Suprapubic skin (tissue), 4 donors: ENCODE measurements around the gene KBTBD12. TPM values are rescaled to one million over a fixed set of nuclear protein-coding genes. Genes with fewer than 3 reads are reported as not detected.

Source experiments
- DNase-seq, 2 donors: peaks; one replicate each; pipeline ENCODE4 v3.0.0-alpha.2; 2019; ENCODE audit warnings: low spot score in 2 of 2
- H3K27ac ChIP-seq: fragments of 200-600 bp; sonication (generic); one replicate; pipeline ENCODE4 v1.5.1; 2019
- H3K27me3 ChIP-seq: fragments of 200-600 bp; sonication (generic); one replicate; pipeline ENCODE4 v1.5.1; 2019
- H3K36me3 ChIP-seq: fragments of 200-600 bp; sonication (generic); one replicate; pipeline ENCODE4 v1.5.1; 2019
- H3K4me1 ChIP-seq: fragments of 200-600 bp; sonication (generic); one replicate; pipeline ENCODE4 v1.5.1; 2019
- H3K4me3 ChIP-seq: fragments of 200-600 bp; sonication (generic); one replicate; pipeline ENCODE4 v1.5.1; 2019; ENCODE audit warnings: mild to moderate bottlenecking
- H3K9me3 ChIP-seq: fragments of 200-600 bp; sonication (generic); one replicate; pipeline ENCODE4 v1.5.1; 2019
- CTCF ChIP-seq, 2 donors: fragments of 200-600 bp in 1 of 2; fragments of 450-650 bp in 1 of 2; sonication (generic) in 1 of 2; IDR thresholded peaks; one replicate each; pipeline ENCODE4 v1.5.1; 2016 to 2019; ENCODE audit warnings: antibody characterized with exemption in 2 of 2, mild to moderate bottlenecking in 1 of 2, moderate library complexity in 1 of 2
- EP300 ChIP-seq: sonication (generic); formaldehyde crosslinking; IDR thresholded peaks from one replicate; pipeline ENCODE4 v1.6.1; 2017; ENCODE audit warnings: antibody characterized with exemption
- POLR2A ChIP-seq, 2 donors: fragments of 450-650 bp; IDR thresholded peaks; one replicate each; pipeline ENCODE4 v1.6.1; 2017; ENCODE audit warnings: antibody characterized with exemption in 2 of 2, mild to moderate bottlenecking in 2 of 2, moderate library complexity in 2 of 2
- POLR2AphosphoS5 ChIP-seq, 3 donors: sonication (generic); formaldehyde crosslinking; IDR thresholded peaks; one replicate each; pipeline ENCODE4 v1.6.1; 2017; ENCODE audit warnings: antibody characterized with exemption in 3 of 3
- WGBS: methylation state at CpG from one replicate; pipeline ENCODE4 v1.1.5; 2018; 5-methylcytosine and 5-hydroxymethylcytosine counted together
- total RNA-seq, 4 donors: library from RNA; depleted of rRNA; stranded (reverse); fragments of >200 nt; gene quantifications; one replicate each; pipeline ENCODE4 v1.1.0, GENCODE V29; 2016

Gene KBTBD12
- total RNA-seq, 4 donors from 2014 or later, result 0.72 TPM; not detected in 3

- Histone ChIP-seq H3K27me3 (no peaks in the 10 kb centered on the region), H3K36me3 (no peaks in the 10 kb centered on the region), H3K4me1 (no peaks in the 10 kb centered on the region), H3K9me3 (no peaks in the 10 kb centered on the region), H3K27ac (no peak overlapping the region), H3K4me3 (no peak overlapping the region)
- no peak for DNase-seq
- WGBS, result 93% methylated on average over 3 of the region's 3 CpGs
- TF ChIP-seq CTCF (IDR thresholded peaks at IDR 0.05) (no peak), EP300 (no peak), POLR2AphosphoS5 (IDR thresholded peaks at IDR 0.05) (no peak)
Observed at GRCh38 chr3:127881586-127881985, 33.4 kb upstream of the KBTBD12 start.

GRCh38 chr3:127884041-127884440 is 31.0 kb upstream of the KBTBD12 start:
- no peaks in the 10 kb centered on the region for H3K27me3 ChIP-seq
- no peak for DNase-seq
- H3K4me1 ChIP-seq, result peaks cover 15% of the 10 kb centered on the region
- no peaks in the 10 kb centered on the region for H3K9me3 ChIP-seq
- H3K27ac ChIP-seq, result no peak overlapping the region
- TF ChIP-seq CTCF (IDR thresholded peaks at IDR 0.05), result no peak
- TF ChIP-seq POLR2A (IDR thresholded peaks at IDR 0.05), result no peak
- no peak for TF ChIP-seq POLR2AphosphoS5 (IDR thresholded peaks at IDR 0.05)
- TF ChIP-seq EP300, result no peak
- H3K4me3 ChIP-seq, result no peak overlapping the region
- no peaks in the 10 kb centered on the region for H3K36me3 ChIP-seq

- TF ChIP-seq POLR2AphosphoS5 (IDR thresholded peaks at IDR 0.05) (no peak), EP300 (no peak), POLR2A (IDR thresholded peaks at IDR 0.05) (no peak), CTCF (IDR thresholded peaks at IDR 0.05) (no peak)
- Histone ChIP-seq H3K4me3 (no peak overlapping the region), H3K27ac (no peak overlapping the region), H3K9me3 (peaks cover 8% of the 10 kb centered on the region), H3K4me1 (peaks cover 28% of the 10 kb centered on the region), H3K36me3 (no peaks in the 10 kb centered on the region), H3K27me3 (no peaks in the 10 kb centered on the region)
- no peak for DNase-seq
- 86% methylated on average over 9 of the region's 9 CpGs for WGBS
Observed at GRCh38 chr3:127886231-127886955, 28.6 kb upstream of the KBTBD12 start.

GRCh38 chr3:127886956-127887231 is 28.1 kb upstream of the KBTBD12 start:
- no peak for DNase-seq
- Histone ChIP-seq H3K9me3 (peaks cover 12% of the 10 kb centered on the region), H3K36me3 (no peaks in the 10 kb centered on the region), H3K4me1 (peaks cover 28% of the 10 kb centered on the region), H3K4me3 (no peak overlapping the region), H3K27me3 (no peaks in the 10 kb centered on the region), H3K27ac (no peak overlapping the region)
- TF ChIP-seq EP300 (no peak), POLR2A (IDR thresholded peaks at IDR 0.05) (no peak), POLR2AphosphoS5 (IDR thresholded peaks at IDR 0.05) (no peak), CTCF (IDR thresholded peaks at IDR 0.05) (no peak)

- peaks cover 12% of the 10 kb centered on the region for H3K9me3 ChIP-seq
- no peak for TF ChIP-seq POLR2AphosphoS5 (IDR thresholded peaks at IDR 0.05)
- TF ChIP-seq EP300, result no peak
- no peak for TF ChIP-seq POLR2A (IDR thresholded peaks at IDR 0.05)
- no peak for TF ChIP-seq CTCF (IDR thresholded peaks at IDR 0.05)
- 74% methylated on average over 4 of the region's 4 CpGs for WGBS
- no peak for DNase-seq
- H3K27ac ChIP-seq, result no peak overlapping the region
- no peaks in the 10 kb centered on the region for H3K36me3 ChIP-seq
- H3K27me3 ChIP-seq, result no peaks in the 10 kb centered on the region
- no peak overlapping the region for H3K4me3 ChIP-seq
- peaks cover 28% of the 10 kb centered on the region for H3K4me1 ChIP-seq
Observed at GRCh38 chr3:127887321-127887720, 27.7 kb upstream of the KBTBD12 start.
